CD4-positive, alpha-beta T cell treated with Interferon gamma for 1 hour (primary cell): Measurements from ENCODE around the gene DEGS1.
A peak's percentile ranks its signal among the peaks of the same experiment; 100 is the strongest.

ENCODE experiments used
- DNase-seq: peaks from one replicate; pipeline ENCODE4 v3.0.0-alpha.2; 2020

DEGS1 gene

DNA sequence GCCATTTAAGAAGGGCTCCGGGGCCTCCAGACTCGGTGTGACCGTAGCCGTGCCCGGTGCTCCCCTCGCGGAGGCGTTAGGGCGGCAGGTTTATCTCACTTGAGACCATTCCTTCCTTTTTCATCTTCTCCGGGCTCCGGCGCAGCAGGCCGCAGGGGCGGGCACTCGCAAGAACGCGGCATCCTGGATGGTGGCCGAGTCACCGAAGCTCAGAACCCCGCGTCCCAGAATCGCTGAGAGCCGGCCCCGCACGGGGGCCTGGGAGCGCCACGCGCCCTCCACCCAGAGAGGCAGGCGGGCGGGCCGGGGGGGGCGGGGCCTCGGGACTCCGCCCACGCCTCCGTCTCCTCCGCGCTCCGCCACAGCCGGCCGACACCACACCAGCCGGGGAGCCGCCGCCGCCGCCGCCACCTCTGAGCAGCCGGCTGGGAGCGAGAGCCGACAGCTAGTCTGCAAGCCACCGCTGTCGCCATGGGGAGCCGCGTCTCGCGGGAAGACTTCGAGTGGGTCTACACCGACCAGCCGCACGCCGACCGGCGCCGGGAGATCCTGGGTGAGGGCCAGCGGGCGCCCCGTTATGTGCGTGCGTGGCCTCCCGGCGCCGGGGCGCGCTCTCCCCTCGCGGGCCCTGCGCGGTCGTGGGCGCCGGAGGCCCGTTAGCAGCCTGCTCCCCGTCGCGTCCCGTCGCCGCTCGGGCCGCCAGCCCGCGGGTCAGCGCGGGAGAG is at the start of gene DEGS1:
Gene DEGS1, plus strand, starts transcription at position 375 of the 725 bp plus-strand sequence. Its CDS starts 97 bp downstream, at position 472.
- peak; percentile 86 for DNase-seq

DNA sequence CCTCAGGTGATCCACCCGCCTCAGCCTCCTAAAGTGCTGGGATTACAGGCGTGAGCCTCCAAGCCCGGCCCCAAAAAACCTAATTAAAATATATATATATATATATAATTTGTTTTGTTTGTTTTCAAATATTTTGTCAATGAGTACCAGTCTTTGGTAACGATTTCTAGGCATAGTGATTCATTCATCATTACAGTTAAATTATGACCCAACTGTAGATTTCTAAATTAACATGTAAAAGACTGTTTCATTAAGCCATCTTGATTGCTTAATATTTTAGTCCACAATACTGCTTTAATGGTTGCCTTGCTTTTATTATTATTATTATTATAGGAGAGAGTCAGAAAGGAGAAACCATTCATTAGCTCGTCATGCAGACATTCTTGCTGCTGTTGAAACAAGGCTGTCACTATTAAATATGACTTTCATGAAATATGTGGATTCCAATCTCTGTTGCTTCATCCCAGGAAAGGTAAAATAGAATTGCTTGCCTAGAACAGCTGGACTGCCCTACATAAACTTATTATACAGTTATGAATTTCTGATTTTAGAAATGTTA is 49.2 kb upstream of the DEGS1 start:
- DNase-seq, result no peak

DNA sequence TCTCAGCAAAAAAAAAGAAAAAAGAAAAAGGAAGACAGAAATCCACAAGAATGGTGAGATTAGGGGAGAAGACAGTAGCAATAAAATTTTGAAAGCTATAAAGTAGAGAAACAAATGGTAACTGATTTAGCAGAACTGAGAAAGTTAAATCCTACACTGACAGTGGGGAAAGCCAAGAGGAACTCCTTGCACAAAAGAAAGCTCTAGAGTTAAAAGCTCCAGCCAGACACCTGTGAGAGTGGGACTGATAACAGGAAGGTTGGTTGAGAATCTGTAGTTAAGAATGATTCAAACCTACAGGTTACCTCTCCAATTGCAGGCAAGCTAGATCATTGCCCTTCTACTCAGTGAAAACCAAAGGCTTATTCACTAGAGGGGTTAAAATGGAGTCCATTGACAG is 45.5 kb upstream of the DEGS1 start:
- DNase-seq, result no peak

DNA sequence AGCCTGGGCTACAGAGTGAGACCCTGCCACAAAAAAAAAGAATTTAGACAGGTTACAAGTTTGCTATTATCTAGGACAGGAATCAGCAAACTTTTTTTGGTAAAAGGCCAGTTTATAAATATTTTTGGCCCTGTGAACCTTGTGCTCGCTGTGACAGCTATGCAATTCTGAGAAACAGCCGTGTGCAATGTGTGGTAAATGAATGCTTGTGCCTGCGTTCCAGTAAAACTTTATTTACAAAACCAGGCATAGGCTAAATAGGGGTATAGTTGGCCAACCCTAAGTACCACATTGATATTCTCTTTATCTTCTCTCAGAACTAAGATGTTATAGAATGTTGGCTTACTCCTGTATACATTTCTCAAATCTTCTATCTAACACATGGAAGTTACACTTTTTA is 44.8 kb upstream of the DEGS1 start:
- no peak for DNase-seq

DNA sequence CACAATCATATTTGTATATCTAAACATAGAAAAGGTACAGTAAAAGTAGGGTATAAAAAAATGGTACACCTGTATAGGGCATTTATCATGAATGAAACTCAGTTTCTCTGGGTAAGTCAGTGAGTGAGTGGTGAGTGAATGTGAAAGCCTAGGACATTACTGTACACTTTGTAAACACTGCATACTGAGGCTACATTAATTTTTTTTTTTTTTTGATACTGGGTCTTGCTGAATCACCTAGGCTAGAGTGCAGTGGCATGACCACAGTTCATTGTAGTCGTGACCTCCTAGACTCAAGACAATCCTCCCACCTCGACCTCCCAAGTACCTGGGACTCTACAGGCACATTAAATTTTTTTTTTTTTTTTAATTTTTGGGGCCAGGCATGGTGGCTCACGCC is 41.3 kb upstream of the DEGS1 start:
- no peak for DNase-seq

DNA sequence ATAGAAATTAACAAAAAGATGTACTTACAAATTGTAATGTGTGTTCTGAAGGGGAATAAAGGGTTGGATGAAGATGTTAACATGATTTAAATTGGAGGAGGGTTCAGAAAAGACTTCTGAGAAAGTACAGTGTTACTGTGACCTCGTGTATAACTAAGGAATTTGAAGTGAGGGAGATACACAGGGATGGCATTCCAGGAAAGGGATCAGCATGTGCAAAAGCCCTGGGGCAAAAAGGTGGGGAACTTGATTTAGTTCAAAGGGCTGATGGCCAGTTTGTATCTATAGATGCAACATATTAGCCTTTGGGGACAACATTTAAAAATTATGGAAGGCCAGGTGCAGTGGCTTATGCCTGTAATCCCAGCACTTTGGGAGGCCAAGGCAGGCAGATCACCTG is 33.3 kb upstream of the DEGS1 start:
- DNase-seq, result no peak

DNA sequence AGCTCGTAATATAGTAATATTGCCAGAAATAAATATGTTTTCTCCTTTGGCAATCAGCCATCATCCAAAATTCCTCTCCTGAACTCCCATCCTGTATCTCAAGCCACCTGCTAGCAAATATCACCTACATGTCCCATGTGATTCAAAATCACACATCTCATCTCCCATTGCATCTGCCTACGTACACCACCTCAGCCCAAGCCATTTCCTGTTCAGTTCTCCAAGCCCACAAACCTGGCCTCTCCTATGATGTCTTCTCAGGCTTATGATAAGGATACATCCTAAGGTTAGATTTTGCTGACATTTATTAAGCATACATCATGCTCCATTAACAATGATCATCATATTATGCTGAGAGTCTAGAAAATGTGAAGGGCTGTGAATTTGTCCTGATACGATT is 31.9 kb upstream of the DEGS1 start:
- no peak for DNase-seq

DNA sequence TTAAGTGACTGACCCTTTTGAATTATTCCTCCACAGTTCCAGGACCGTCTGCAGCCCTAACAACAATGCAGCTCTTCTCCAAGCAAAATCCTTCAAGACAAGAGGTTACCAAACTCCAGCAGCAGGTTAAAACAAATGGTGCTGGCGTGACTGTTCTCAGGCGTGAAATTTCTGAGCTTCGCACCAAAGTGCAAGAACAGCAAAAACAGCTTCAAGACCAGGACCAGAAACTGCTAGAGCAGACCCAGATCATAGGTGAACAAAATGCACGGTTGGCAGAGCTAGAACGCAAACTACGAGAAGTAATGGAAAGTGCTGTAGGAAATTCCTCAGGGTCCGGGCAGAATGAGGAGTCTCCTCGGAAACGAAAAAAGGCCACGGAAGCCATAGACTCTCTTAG is 25.7 kb upstream of the DEGS1 start:
- DNase-seq, result no peak

DNA sequence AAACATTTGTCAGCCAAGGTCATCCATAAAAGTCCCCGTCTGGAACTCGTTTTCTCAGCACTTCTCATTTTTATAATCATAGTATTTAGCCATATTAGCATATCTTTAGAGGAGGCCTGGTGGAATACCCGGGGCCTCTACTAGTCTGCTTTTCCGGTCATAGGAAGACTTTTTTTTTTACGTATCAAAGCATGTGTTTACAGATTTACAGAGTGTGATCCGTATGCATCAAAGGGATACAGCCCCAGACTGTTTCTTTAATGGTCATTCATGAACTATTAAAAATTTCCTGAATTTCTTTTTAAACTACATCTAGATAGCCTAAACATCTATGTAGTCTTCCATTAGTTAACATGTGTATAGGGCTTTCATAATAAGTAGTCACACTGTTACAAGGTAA is 23.5 kb upstream of the DEGS1 start:
- no peak for DNase-seq

DNA sequence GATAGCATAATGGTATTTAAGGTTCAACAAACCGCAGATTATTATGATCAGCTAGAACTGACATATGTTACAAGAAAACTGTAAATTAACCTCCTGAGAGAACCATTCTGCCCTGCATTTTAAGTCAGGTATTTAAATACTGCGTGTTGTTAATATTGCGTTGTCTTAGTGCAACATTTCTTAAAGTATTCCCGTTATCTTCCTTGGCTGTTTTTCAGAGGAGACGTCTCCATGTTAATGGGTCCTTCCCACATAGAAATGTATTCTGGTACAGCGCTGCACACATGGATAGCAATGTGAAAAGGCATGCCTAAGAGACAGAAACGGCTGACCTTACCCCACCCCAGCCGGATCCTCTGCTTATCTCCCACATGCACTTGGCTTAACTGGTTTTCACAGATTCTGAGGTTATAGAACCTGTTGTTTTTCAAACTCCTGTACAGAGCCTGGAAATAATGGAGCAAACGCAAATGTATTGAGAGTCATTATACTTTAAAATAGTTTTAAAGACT is 22.8 kb upstream of the DEGS1 start:
- DNase-seq, result no peak

DNA sequence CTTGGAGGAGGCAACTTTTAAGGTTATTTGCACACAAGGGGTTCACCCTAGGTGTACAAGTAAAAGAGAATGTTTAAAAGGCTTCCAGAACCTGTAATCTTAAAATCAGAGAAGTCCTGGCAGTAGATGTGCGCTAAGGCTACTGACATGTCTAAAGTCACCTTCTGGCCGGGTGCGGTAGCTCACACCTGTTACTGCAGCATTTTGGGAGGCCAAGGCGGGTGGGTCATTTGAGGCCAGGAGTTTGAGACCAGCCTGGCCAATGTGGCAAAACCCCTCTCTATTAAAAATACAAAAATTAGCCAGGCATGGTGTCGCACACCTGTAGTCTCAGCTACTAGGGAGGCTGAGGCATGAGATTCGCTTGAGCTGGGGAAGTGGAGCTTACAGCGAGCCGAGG is 20.3 kb upstream of the DEGS1 start:
- DNase-seq, result no peak

DNA sequence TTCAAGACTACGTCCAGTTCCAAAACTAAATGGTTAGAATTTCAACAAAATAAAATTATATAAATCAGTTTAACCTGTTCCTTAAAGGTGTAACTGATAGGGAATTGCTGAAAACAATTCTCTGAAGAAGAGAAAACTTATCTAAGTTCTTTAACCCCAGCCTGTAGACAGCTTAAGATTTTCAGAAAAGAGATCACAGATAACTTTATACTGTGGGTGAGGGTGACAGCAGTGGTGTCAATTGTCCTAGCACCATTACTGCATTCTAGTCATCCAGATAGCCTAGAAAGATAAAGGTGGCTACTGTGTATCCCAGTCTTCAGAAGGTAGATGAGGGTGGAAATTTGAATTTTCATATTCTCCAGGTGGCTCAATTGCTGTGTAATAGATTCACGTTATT is 19.7 kb upstream of the DEGS1 start:
- no peak for DNase-seq

DNA sequence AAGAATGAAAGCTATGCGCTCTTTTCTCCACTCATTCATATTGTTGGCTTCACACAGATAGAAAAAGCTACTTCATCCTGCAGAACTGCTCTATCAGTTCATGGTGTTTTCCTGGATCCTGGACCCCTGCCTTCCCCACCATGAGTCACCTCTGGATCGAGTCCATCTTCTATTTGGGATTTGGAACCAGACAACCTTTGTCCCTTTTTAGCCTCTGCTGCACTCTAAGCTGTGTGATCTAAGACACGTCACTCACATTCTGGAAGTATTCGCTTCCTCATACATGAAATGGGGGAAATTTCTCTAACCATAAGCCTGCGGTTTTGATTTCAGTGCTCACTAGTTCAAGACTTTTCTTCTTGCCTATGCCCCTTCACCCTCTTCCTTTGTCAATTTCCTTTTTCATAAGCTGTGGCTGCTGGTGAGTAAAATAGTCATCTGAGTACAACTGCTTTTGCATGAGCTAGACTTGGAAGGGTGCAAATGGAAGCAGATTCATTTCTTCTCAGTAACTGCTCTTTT is 14.1 kb upstream of the DEGS1 start:
- peak; percentile 6 for DNase-seq

DNA sequence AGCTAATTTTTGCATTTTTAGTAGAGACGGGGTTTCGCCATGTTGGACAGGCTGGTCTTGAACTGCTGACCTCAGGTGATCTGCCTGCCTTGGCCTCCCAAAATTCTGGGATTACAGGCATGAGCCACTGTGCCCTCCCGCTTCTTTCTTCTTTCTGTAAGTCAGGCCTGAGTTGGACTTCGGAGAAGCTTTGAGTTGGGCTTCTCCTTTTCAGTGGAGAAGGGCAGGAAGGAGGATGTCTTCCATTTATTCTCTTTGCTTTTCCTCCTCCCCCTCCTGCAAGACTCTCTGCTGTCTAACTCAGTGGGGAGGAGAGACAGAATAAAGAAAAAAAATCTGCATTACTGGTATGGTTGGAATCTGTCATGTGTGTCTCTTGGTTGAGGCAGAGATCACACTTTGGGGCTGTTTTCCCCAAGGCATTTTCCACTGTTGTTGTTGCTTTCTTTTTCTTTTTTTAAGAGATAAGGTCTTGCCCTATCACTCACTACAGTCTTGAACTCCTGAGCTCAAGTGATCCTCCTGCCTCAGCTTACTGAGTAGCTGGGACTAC is 13.2 kb upstream of the DEGS1 start:
- no peak for DNase-seq

DNA sequence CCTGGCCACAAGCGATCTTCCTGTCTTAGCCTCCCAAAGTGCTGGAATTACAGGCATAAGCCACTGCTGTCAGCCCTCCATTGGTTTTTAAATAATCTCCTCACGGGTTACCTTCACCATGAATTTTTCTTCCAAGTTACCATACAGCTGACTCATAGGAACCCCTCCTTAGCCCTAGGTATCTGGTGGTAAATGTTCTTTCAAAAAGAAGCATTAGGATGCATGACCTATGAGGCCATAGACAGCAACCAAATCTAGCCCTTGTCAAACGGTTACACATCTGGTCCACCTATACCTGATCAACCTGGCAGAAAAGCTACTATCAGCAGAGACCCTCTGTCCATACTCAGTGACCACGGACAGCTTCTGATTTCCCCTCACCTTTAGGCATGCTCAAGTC is 12.7 kb upstream of the DEGS1 start:
- no peak for DNase-seq

DNA sequence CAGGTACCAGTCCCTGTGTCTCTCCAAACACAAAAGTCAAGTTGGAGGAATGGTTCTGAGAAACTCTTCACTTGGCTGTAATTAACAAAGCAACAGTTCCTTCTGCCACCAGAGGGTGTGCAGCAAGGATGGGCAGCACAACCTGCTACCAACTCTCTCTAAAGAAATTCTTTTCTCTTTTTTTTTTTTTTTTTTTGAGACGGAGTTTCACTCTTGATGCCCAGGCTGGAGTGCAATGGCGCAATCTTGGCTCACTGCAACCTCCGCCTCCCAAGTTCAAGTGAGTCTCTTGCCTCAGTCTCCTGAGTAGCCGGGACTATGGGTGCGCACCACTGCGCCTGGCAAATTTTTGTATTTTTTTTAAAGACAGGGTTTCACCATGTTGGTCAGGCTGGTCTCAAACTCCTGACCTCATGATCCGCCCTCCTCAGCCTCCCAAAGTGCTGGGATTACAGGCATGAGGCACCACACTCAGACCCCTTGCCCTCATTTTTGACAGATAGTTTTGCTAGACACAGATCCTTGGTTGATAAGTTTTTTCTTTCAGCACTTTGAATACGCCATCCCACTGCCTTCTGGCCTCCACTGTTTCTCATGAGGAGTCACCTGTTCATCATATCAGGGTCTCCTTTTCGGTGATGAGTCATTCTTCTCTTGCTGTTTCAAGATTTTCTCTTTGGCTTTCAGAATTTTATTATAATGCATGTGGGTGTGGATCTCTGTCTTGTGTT is 12.1 kb upstream of the DEGS1 start:
- DNase-seq, result peak; percentile 51

DNA sequence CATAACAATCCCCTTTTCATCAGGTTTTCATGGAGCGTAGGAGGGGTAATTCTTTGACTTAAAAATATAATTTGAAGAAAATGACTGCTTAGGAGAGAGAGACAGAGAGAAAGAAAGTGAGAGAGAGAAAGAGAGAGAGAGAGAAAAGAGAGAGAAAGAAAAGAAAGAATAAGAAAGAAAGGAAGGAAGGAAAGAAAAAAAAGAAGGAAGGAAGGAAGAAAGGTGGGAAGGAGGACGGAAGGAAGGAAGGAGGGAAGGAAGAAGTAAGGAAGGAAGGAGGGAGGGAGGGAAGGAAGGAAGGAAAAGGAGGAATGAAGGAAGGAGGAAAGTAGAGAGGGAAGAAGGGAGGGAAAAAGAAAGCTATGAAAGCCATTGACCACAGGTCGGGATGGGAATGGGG is 10.8 kb upstream of the DEGS1 start:
- DNase-seq, result no peak

DNA sequence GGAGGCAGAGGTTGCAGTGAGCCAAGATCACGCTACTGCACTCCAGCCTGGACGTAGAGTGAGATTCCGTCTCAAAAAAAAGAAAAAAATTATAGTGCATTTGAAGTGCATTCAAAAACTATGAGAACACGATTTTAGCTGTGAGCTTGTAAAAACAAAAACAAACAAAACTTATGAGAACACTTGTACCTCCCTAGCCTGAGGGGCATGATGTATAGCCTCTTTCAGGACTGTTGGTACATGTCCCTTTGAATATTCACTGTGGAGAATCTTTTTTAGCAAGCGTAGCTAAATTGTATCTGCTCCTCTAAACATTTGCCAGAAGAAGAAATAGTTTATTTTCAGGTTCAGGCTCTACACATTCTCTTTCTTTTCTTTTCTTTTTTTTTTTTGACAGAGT is 9.5 kb upstream of the DEGS1 start:
- DNase-seq, result no peak

DNA sequence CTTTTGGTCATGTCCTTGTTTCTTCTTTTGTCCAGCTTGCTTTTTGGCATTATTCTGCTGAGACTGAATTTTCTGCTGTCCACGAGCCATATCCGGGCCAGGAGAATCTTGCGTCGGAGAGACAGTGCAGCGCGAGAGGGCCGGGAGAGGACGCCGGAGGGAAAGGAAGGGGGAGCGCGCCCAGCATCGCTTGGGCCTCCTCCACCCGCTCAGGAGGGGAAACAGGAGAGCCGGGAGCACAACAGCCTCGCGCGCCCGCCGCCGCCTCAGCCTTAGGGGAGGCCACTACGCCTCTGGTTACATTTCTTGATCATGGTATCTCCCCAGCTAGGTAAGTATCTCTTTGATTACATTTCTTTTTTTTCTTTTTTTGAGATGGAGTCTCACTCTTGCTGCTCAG is 7.4 kb upstream of the DEGS1 start:
- no peak for DNase-seq

DNA sequence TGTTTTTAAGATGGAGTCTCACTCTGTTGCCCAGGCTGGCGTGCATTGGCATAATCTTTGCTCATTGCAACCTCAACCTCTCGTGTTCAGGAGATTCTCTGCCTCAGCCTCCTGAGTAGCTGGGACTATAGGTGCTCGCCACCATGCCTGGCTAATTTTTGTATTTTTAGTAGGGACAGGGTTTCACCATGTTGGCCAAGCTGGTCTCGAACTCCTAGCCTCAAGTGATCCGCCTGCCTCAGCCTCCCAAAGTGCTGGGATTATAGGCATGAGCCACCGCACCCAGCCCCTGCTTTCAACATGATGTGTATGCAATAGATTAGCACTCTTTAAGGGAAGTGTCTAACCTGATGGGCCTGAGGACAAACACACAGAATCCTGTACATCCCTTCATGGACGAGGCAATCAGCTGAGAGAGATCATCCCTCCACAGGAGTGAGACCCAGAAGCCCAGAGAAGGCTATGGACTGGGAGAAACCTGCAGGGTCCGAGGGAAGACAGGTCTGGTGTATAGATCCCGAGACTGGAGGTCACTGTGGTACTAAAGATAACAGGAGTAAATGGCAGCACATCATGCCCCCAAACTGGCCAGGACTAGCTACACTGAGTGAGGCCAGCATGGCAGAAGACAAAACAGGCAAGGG is 5.6 kb upstream of the DEGS1 start:
- no peak for DNase-seq

DNA sequence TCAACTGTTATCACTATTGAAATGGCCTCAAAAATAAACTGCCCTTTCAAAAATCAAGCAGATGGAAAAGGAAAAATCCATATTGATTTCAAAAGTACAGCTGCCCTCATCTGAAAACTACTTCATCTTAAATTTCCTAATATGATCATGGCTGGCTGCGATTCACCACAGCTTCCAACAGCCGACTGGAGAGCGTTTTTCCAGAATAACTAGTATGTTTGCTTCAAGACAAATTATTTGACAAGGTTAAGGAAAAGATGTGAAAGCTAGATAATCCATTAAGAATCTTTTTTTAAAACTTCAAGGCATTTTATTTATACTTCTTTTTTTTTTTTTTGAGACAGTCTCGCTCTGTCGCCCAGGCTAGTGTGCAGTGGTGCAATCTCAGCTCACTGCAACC is 4.1 kb upstream of the DEGS1 start:
- no peak for DNase-seq

DNA sequence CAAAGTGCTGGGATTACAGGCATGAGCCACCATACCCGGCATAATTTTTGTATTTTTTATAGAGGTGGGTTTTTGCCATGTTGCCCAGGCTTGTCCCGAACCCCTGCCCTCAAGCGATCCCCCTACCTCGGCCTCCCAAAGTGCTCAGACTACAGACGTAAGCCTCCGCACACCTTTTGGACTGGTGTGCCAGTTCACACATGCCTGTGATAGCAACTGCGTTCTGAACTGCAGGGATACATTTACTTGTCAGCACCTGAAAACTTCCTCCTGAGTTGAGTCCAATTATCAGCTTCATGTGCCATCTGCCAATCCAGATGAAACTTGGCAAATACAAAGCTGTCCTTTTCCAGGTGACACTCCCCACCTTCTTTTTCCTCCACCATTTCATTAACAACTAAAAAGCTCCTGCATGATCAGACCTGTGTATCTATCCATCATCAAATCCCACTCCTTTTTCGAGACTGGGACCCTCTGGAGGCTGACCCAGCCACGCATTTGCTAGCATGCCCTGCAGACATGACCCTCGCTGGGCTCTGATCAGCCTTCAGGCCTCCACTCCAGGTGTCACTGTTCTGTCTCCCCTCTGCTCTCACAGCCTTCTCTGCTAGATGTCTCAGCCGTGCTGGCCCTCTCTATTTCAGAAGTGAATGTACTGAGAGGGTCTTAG is 2.1 kb upstream of the DEGS1 start:
- DNase-seq, result no peak

DNA sequence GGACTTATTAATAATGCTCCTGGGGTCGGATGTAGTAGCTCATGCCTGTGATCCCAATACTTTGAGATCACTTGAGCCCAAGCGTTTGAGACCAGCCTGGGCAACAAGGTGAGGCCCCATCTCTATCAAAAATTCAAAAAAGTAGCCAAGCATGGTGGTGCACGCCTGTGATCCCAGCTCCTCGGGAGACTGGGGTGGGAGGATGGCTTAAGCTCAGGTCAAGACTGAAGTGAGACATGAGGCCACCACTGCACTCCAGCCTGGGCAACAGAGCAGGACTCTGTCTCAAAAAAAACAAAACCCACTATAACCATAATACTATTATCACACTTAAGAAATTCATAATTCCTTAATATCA is 1.6 kb upstream of the DEGS1 start:
- no peak for DNase-seq
